Uterus (tissue), 4 donors: Measurements from ENCODE around the gene PHLDA2. TPM values are rescaled to one million over a fixed set of nuclear protein-coding genes. Genes with fewer than 3 reads are reported as not detected.

Experiments used
- DNase-seq, 2 donors: peaks; one replicate each; pipeline ENCODE4 v3.0.0-alpha.2; 2019 to 2020
- H3K27ac ChIP-seq, 2 donors: fragments of 200-600 bp; sonication (generic); 1 replicate in 1 of 2; 2 replicates in 1 of 2; pipeline ENCODE4 v1.5.1; 2016 to 2018
- H3K27me3 ChIP-seq, 2 donors: fragments of 200-600 bp; sonication (generic); one replicate each; pipeline ENCODE4 v1.5.1; 2018 to 2019; ENCODE audit warnings: control low read depth in 1 of 2
- H3K36me3 ChIP-seq, 2 donors: fragments of 200-600 bp; sonication (generic); one replicate each; pipeline ENCODE4 v1.5.1; 2019; ENCODE audit warnings: control low read depth in 1 of 2
- H3K4me1 ChIP-seq, 2 donors: fragments of 200-600 bp; sonication (generic); one replicate each; pipeline ENCODE4 v1.5.1; 2018 to 2019; ENCODE audit warnings: control low read depth in 1 of 2
- H3K4me3 ChIP-seq, 2 donors: fragments of 200-600 bp; sonication (generic); 1 replicate in 1 of 2; 2 replicates in 1 of 2; pipeline ENCODE4 v1.5.1; 2018 to 2019; ENCODE audit warnings: mild to moderate bottlenecking in 1 of 2
- H3K9me3 ChIP-seq, 2 donors: fragments of 200-600 bp; sonication (generic); one replicate each; pipeline ENCODE4 v1.5.1; 2019; ENCODE audit warnings: control low read depth in 1 of 2
- POLR2A ChIP-seq, 2 donors: fragments of 450-650 bp; IDR thresholded peaks; one replicate each; pipeline ENCODE4 v1.6.1; 2016; ENCODE audit warnings: antibody characterized with exemption in 2 of 2, mild to moderate bottlenecking in 1 of 2, moderate library complexity in 1 of 2
- intact Hi-C: fragments of 100-400 bp; cut with DNase I; formaldehyde crosslinking; loops from one replicate; pipeline ENCODE4 v1.15.1; 2023; ENCODE audit warnings: low total_unique reads
- total RNA-seq, 4 donors: library from RNA; depleted of rRNA in 3 of 4; stranded (reverse); fragments of >200 nt in 3 of 4; gene quantifications; one replicate each; pipeline versions ENCODE4 v1.1.0 to v1.2.4, GENCODE V29; 2014 to 2023
- TF ChIP-seq, protein P1 (sequence below), 4 experiments: fragments of 200-600 bp in 2 of 4; fragments of 450-650 bp in 2 of 4; sonication (generic) in 2 of 4; IDR thresholded peaks; one replicate each; pipeline ENCODE4 v1.5.1; 2016 to 2019; ENCODE audit warnings: antibody characterized with exemption in 4 of 4, mild to moderate bottlenecking in 2 of 4, moderate library complexity in 1 of 4
- donor health status: DM: yes; HTN: yes; CAD: no.

PHLDA2 gene
- total RNA-seq, 4 donors from 2014 or later, result 5.2 TPM; not detected in 3

DNA sequence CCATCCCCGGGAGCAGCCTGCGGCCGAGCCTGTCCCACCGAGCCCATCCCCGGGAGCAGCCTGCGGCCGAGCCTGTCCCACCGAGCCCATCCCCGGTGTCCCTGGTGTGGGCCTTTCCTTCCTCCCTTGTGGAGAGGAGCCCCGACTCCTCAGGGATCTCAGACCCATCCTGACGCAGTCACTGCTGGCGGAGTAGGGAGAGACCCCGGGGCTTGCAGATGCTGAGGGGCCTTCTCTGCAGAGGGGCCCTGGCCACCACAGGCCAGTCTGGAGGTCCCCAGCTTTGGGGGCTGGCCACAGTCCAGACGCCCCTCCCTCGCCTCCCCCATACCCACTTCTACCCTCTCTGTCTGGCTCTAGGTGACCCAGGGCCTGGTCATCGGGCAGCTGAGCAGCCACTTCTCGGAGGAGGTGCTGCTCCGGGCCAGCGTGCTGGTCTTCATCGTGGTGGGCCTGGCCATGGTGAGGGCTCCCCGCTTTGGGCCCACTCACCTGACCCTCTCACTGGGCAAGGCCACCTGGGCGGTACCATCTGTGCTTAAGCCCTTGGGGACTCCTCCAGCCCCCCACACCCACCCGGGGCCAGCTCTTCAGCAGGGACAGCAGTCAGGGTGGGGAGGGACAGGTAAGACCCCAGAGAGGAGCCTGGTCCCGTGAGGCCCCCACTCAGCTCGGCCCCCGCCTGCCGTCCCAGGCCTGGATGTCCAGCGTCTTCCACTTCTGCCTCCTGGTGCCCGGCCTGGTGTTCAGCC lies 7.3 kb downstream of the PHLDA2 start:
- Histone ChIP-seq H3K27me3 (no peaks in the 10 kb centered on the region), H3K9me3 (no peaks in the 10 kb centered on the region), H3K4me1 (no peaks in the 10 kb centered on the region), H3K27ac (no peak overlapping the region), H3K36me3 (no peaks in the 10 kb centered on the region), H3K4me3 (no peak overlapping the region)
- intact Hi-C loops, result no loop called here
- no peak for DNase-seq
- no peak for TF ChIP-seq POLR2A (IDR thresholded peaks at IDR 0.05)
- TF ChIP-seq, protein P1, sequence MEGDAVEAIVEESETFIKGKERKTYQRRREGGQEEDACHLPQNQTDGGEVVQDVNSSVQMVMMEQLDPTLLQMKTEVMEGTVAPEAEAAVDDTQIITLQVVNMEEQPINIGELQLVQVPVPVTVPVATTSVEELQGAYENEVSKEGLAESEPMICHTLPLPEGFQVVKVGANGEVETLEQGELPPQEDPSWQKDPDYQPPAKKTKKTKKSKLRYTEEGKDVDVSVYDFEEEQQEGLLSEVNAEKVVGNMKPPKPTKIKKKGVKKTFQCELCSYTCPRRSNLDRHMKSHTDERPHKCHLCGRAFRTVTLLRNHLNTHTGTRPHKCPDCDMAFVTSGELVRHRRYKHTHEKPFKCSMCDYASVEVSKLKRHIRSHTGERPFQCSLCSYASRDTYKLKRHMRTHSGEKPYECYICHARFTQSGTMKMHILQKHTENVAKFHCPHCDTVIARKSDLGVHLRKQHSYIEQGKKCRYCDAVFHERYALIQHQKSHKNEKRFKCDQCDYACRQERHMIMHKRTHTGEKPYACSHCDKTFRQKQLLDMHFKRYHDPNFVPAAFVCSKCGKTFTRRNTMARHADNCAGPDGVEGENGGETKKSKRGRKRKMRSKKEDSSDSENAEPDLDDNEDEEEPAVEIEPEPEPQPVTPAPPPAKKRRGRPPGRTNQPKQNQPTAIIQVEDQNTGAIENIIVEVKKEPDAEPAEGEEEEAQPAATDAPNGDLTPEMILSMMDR (IDR thresholded peaks at IDR 0.05), result no peak

DNA sequence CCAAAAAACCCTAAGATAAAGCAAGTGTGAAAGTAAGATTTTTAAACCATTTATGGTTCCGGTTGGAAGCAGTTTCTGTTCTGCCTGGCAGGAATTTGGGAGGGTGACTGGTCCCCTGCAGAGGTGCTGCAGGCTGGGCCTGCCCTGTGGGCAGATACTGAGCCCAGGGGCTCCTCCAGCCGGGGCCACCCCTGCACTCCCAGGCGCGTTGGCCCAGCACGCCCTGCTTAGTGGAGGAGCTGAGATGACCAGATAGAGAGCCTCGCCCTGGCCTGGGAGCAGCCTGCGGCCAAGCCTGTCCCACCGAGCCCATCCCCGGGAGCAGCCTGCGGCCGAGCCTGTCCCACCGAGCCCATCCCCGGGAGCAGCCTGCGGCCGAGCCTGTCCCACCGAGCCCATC lies 8.0 kb downstream of the PHLDA2 start:
- intact Hi-C loops, result no loop called here
- no peaks in the 10 kb centered on the region for H3K4me1 ChIP-seq

DNA sequence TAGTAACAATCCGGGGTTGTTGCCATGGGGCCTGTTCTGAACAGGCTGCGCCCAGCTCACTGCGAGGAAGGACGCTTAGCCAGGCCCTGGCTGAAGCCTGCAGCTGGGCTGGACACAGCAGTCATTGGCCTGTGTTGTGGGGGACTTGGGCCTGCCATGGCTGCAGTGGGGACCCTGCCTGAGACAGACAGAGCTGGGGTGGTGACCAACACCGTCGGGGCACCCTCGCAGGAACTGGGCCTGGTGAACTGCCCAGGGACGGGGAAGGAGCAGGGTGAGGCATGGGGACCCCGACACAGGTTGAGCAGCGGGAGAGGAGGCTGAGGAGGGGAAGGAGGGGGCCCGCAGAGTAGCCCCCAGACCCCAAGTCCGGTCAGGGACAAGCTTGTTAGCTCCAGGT lies 8.9 kb downstream of the PHLDA2 start:
- H3K27me3 ChIP-seq, result no peaks in the 10 kb centered on the region
- no peak for DNase-seq
- intact Hi-C loops, result no loop called here
- no peaks in the 10 kb centered on the region for H3K9me3 ChIP-seq
- no peak overlapping the region for H3K4me3 ChIP-seq
- TF ChIP-seq POLR2A (IDR thresholded peaks at IDR 0.05), result no peak
- TF ChIP-seq, protein P1 (IDR thresholded peaks at IDR 0.05), result no peak
- H3K4me1 ChIP-seq, result no peaks in the 10 kb centered on the region
- H3K36me3 ChIP-seq, result no peaks in the 10 kb centered on the region
- H3K27ac ChIP-seq, result no peak overlapping the region

More for the DNA sequence above, 8.0 kb downstream of the PHLDA2 start:
- no peaks in the 10 kb centered on the region for H3K27me3 ChIP-seq
- H3K36me3 ChIP-seq, result no peaks in the 10 kb centered on the region
- no peak for DNase-seq
- no peaks in the 10 kb centered on the region for H3K9me3 ChIP-seq
- TF ChIP-seq POLR2A (IDR thresholded peaks at IDR 0.05), result no peak
- TF ChIP-seq, protein P1 (IDR thresholded peaks at IDR 0.05), result no peak
- no peak overlapping the region for H3K27ac ChIP-seq
- no peak overlapping the region for H3K4me3 ChIP-seq

DNA sequence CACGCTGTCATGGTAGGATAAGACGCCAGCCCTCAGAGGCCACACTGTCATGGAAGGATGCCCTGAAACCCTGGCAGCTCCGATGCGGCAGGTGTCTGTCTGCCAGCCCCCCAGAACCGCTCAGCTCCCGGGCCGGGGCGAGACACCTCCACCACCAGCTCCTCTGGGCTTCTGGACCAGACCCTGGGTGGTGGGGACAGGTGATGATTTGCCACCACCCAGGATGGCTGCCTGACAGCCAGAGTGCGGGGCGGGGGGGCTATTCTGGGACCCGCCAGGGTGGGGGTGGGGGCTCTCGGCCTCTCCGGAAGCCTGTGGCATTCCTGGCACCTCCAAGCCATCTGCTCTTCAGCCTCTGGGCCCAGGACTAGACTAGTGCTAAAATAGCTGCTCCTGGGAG lies 9.4 kb downstream of the PHLDA2 start:
- H3K4me1 ChIP-seq, result no peaks in the 10 kb centered on the region
- no peaks in the 10 kb centered on the region for H3K36me3 ChIP-seq
- H3K27me3 ChIP-seq, result no peaks in the 10 kb centered on the region
- H3K4me3 ChIP-seq, result no peak overlapping the region
- no peak overlapping the region for H3K27ac ChIP-seq
- intact Hi-C loops, result no loop called here
- no peaks in the 10 kb centered on the region for H3K9me3 ChIP-seq
- no peak for TF ChIP-seq POLR2A (IDR thresholded peaks at IDR 0.05)
- TF ChIP-seq, protein P1 (IDR thresholded peaks at IDR 0.05), result no peak
- DNase-seq, result no peak

DNA sequence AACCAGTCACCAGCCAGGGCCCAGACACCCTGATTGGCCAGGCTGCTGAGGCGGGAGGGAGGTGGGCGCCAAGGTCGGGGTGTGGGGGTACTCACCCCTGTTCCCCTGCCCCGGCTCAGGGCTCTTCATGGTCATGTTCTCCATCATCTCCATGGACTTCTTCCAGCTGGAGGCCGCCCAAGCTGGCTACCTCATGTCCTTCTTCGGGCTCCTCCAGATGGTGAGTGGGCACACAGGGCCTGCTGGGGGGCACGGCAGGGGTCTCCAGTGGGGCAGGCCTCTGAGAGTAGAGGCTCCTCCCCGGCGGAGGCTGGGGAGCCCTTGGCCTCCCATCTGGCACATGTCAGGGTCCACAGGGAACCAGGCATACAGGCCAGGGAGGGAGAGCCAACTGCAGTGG lies 10.0 kb downstream of the PHLDA2 start:
- no peak overlapping the region for H3K27ac ChIP-seq
- H3K4me3 ChIP-seq, result no peak overlapping the region
- no peak for DNase-seq
- H3K9me3 ChIP-seq, result no peaks in the 10 kb centered on the region
- no peaks in the 10 kb centered on the region for H3K27me3 ChIP-seq
- TF ChIP-seq, protein P1 (IDR thresholded peaks at IDR 0.05), result no peak
- TF ChIP-seq POLR2A (IDR thresholded peaks at IDR 0.05), result no peak
- H3K4me1 ChIP-seq, result no peaks in the 10 kb centered on the region
- H3K36me3 ChIP-seq, result no peaks in the 10 kb centered on the region
- intact Hi-C loops, result no loop called here
